HepG2 (cell line): Measurements from ENCODE around the gene GDF15. TPM values are rescaled to one million over a fixed set of nuclear protein-coding genes. Genes with fewer than 3 reads are reported as not detected.
A peak's percentile ranks its signal among the peaks of the same experiment; 100 is the strongest.

Experiments
- ATF7-NPFF ChIP-seq: sonication (generic); formaldehyde crosslinking; IDR thresholded peaks from 2 replicates; pipeline ENCODE4 v1.8.1; 2023; ENCODE audit warnings: mild to moderate bottlenecking, low read depth, missing genetic modification reagents, moderate library complexity
- BHLHE40 ChIP-seq: IDR thresholded peaks from 2 replicates; pipeline ENCODE4 v1.6.1; 2011; ENCODE audit warnings: low read length, improper control_type of control experiment
- BRD4 ChIP-seq: sonication (generic); formaldehyde crosslinking; IDR thresholded peaks from 2 replicates; pipeline ENCODE4 v1.4.0; 2020; ENCODE audit warnings: missing genetic modification reagents
- HIC2 ChIP-seq: sonication (generic); formaldehyde crosslinking; IDR thresholded peaks from 2 replicates; pipeline ENCODE4 v1.9.0; 2022; ENCODE audit warnings: low read depth, missing genetic modification reagents
- HOXA3 ChIP-seq: sonication (generic); formaldehyde crosslinking; IDR thresholded peaks from 2 replicates; pipeline ENCODE4 v1.5.0; 2020; ENCODE audit warnings: missing genetic modification reagents
- KDM5B ChIP-seq: sonication (generic); formaldehyde crosslinking; IDR thresholded peaks from 2 replicates; pipeline ENCODE4 v1.4.0; 2020; ENCODE audit warnings: missing genetic modification reagents, mild to moderate bottlenecking, borderline replicate concordance
- MLX ChIP-seq: IDR thresholded peaks from 2 replicates; pipeline ENCODE4 v1.6.1; 2016
- PHB2 ChIP-seq: fragments of 450-650 bp; IDR thresholded peaks from 2 replicates; pipeline ENCODE4 v1.6.1; 2018; ENCODE audit not compliant: partially characterized antibody
- RAD21 ChIP-seq: fragments of 450-650 bp; formaldehyde crosslinking; IDR thresholded peaks from 2 replicates; pipeline ENCODE4 v1.5.0; 2020; ENCODE audit warnings: mild to moderate bottlenecking
- U2AF2 ChIP-seq: fragments of 200-400 bp; formaldehyde crosslinking; IDR thresholded peaks from 2 replicates; pipeline ENCODE4 v1.6.1; 2017; ENCODE audit warnings: low read depth, mild to moderate bottlenecking, low read length
- YEATS2 ChIP-seq: sonication (generic); formaldehyde crosslinking; IDR thresholded peaks from 2 replicates; pipeline ENCODE4 v1.4.0; 2020; ENCODE audit warnings: missing genetic modification reagents, borderline replicate concordance
- ZNF546 ChIP-seq: sonication (generic); formaldehyde crosslinking; conservative IDR thresholded peaks from 2 replicates; pipeline ENCODE4 v1.8.1; 2023; ENCODE audit warnings: mild to moderate bottlenecking, missing genetic modification reagents
- ZNF550 ChIP-seq: sonication (generic); formaldehyde crosslinking; IDR thresholded peaks from 2 replicates; pipeline ENCODE4 v1.4.0; 2020; ENCODE audit warnings: mild to moderate bottlenecking, missing genetic modification reagents, borderline replicate concordance
- ZNF577 ChIP-seq: sonication (generic); formaldehyde crosslinking; IDR thresholded peaks from 2 replicates; pipeline ENCODE4 v1.4.0; 2020; ENCODE audit warnings: mild to moderate bottlenecking, low read depth, missing genetic modification reagents, borderline replicate concordance
- polyA plus RNA-seq, 8 experiments: library from polyadenylated mRNA; depleted of rRNA in 3 of 8; stranded (reverse) in 7 of 8; unstranded in 1 of 8; fragments of >200 nt; fragmentation: Illumina TruSeq in 4 of 8; extraction: Trizol in 4 of 8; gene quantifications; 2 replicates each; pipeline versions ENCODE4 v1.2.1 to v1.2.3, GENCODE V29; 2011 to 2016; ENCODE audit warnings: low read depth in 4 of 8, missing spikeins in 1 of 8, mixed read lengths in 1 of 8; ENCODE audit not compliant: insufficient read depth in 1 of 8
- total RNA-seq, 5 experiments: library from RNA; depleted of rRNA; stranded (reverse); fragments of >200 nt; fragmentation: Illumina TruSeq; extraction: Trizol; gene quantifications; 2 replicates each; pipeline ENCODE4 v1.2.3, GENCODE V29; 2016; ENCODE audit warnings: low read depth in 1 of 5
- TF ChIP-seq, protein P1 (sequence below): sonication (generic); formaldehyde crosslinking; IDR thresholded peaks from 2 replicates; pipeline ENCODE4 v1.4.0; 2020; ENCODE audit warnings: missing genetic modification reagents, borderline replicate concordance
- TF ChIP-seq, protein P2 (sequence below): sonication (generic); formaldehyde crosslinking; IDR thresholded peaks from 2 replicates; pipeline ENCODE4 v1.5.1; 2020; ENCODE audit warnings: missing genetic modification reagents, mild to moderate bottlenecking, borderline replicate concordance
- TF ChIP-seq, protein P3 (sequence below): sonication (generic); formaldehyde crosslinking; IDR thresholded peaks from 2 replicates; pipeline ENCODE4 v1.8.0; 2022; ENCODE audit warnings: mild to moderate bottlenecking, missing genetic modification reagents, borderline replicate concordance

GDF15 gene
- total and polyA plus RNA-seq, 2 of the 13 experiments (the other 11 are each of a cell fraction or from before 2014, with no cell fraction given): 146 to 422 TPM

GRCh38 chr19:18388100-18388959 lies 2.4 kb downstream of the GDF15 start (continued):
- TF ChIP-seq, protein P1, sequence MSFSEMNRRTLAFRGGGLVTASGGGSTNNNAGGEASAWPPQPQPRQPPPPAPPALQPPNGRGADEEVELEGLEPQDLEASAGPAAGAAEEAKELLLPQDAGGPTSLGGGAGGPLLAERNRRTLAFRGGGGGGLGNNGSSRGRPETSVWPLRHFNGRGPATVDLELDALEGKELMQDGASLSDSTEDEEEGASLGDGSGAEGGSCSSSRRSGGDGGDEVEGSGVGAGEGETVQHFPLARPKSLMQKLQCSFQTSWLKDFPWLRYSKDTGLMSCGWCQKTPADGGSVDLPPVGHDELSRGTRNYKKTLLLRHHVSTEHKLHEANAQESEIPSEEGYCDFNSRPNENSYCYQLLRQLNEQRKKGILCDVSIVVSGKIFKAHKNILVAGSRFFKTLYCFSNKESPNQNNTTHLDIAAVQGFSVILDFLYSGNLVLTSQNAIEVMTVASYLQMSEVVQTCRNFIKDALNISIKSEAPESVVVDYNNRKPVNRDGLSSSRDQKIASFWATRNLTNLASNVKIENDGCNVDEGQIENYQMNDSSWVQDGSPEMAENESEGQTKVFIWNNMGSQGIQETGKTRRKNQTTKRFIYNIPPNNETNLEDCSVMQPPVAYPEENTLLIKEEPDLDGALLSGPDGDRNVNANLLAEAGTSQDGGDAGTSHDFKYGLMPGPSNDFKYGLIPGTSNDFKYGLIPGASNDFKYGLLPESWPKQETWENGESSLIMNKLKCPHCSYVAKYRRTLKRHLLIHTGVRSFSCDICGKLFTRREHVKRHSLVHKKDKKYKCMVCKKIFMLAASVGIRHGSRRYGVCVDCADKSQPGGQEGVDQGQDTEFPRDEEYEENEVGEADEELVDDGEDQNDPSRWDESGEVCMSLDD (CRISPR knock-in tag): peak; percentile 86; the same call in 1 of the 2 replicates
- peak; percentile 93; the same call in 1 of the 2 replicates for TF ChIP-seq ATF7-NPFF (CRISPR knock-in tag)
- TF ChIP-seq, protein P2, sequence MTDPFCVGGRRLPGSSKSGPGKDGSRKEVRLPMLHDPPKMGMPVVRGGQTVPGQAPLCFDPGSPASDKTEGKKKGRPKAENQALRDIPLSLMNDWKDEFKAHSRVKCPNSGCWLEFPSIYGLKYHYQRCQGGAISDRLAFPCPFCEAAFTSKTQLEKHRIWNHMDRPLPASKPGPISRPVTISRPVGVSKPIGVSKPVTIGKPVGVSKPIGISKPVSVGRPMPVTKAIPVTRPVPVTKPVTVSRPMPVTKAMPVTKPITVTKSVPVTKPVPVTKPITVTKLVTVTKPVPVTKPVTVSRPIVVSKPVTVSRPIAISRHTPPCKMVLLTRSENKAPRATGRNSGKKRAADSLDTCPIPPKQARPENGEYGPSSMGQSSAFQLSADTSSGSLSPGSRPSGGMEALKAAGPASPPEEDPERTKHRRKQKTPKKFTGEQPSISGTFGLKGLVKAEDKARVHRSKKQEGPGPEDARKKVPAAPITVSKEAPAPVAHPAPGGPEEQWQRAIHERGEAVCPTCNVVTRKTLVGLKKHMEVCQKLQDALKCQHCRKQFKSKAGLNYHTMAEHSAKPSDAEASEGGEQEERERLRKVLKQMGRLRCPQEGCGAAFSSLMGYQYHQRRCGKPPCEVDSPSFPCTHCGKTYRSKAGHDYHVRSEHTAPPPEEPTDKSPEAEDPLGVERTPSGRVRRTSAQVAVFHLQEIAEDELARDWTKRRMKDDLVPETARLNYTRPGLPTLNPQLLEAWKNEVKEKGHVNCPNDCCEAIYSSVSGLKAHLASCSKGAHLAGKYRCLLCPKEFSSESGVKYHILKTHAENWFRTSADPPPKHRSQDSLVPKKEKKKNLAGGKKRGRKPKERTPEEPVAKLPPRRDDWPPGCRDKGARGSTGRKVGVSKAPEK (CRISPR knock-in tag): no peak
- peak; percentile 74 for TF ChIP-seq HIC2
- TF ChIP-seq, protein P3, sequence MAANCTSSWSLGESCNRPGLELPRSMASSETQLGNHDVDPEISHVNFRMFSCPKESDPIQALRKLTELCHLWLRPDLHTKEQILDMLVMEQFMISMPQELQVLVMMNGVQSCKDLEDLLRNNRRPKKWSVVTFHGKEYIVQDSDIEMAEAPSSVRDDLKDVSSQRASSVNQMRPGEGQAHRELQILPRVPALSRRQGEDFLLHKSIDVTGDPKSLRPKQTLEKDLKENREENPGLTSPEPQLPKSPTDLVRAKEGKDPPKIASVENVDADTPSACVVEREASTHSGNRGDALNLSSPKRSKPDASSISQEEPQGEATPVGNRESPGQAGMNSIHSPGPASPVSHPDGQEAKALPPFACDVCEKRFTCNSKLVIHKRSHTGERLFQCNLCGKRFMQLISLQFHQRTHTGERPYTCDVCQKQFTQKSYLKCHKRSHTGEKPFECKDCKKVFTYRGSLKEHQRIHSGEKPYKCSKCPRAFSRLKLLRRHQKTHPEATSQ: no peak; the same call in 1 of the 2 replicates
- no peak for TF ChIP-seq MLX (CRISPR knock-in tag)
- 0 out of 2 replicates have a peak, but pooled peaks have one; percentile 13 for TF ChIP-seq YEATS2 (CRISPR knock-in tag)
- peak; percentile 55; the same call in 1 of the 2 replicates for TF ChIP-seq ZNF546 (CRISPR knock-in tag)
- TF ChIP-seq HOXA3 (CRISPR knock-in tag): peak; percentile 87
- TF ChIP-seq PHB2: no peak
- no peak; the same call in 1 of the 2 replicates for TF ChIP-seq ZNF550
- peak; percentile 90 for TF ChIP-seq RAD21 (CRISPR knock-in tag)
- peak; percentile 55; the same call in 1 of the 2 replicates for TF ChIP-seq BRD4 (CRISPR knock-in tag)
- peak; percentile 89 for TF ChIP-seq KDM5B (CRISPR knock-in tag)
- TF ChIP-seq ZNF577: peak; percentile 89; the same call in 1 of the 2 replicates
- TF ChIP-seq BHLHE40: 0 out of 2 replicates have a peak, but pooled peaks have one; percentile 19
- no peak for TF ChIP-seq U2AF2
